PC-3 (cell line): ENCODE measurements around the gene TAF3. TPM values are rescaled to one million over a fixed set of nuclear protein-coding genes. Genes with fewer than 3 reads are reported as not detected.

Source experiments
- ATAC-seq: fragments of 200-7000 bp; cut with Tn5 transposase; 2 replicates; pipeline ENCODE4 v1.9.1; 2020; ENCODE audit warnings: mild to moderate bottlenecking, moderate library complexity
- BruUV-seq: library from RNA; stranded (reverse); fragments of 400-500 nt; replicated peaks from 2 replicates; lab custom pipeline; 2021; lab: Mats Ljungman, UMichigan
- CTCF ChIA-PET: fragments of 300-600 bp; sonication (Branson Sonifier 250); formaldehyde crosslinking; loops from one replicate; lab custom pipeline; 2022; ENCODE audit warnings: antibody characterized with exemption; lab: Charles Lee
- POLR2A ChIA-PET: fragments of 300-600 bp; sonication (Branson Sonifier 250); formaldehyde crosslinking; loops from one replicate; lab custom pipeline; 2022; ENCODE audit warnings: antibody characterized with exemption; ENCODE audit not compliant: unreplicated experiment; lab: Charles Lee
- DNase-seq: peaks from one replicate; pipeline ENCODE4 v3.0.0-alpha.2; 2015
- H2AFZ ChIP-seq: fragments of 300-600 bp; sonication (generic); 2 replicates; pipeline ENCODE4 v1.6.0; 2016; ENCODE audit warnings: antibody characterized with exemption, low read length
- H3F3A ChIP-seq: fragments of 300-600 bp; sonication (generic); one replicate; pipeline ENCODE4 v1.6.0; 2017; ENCODE audit warnings: antibody characterized with exemption, low read length, control low read depth, mild to moderate bottlenecking; ENCODE audit not compliant: unreplicated experiment
- H3K27ac ChIP-seq: fragments of 300-600 bp; sonication (generic); 2 replicates; pipeline ENCODE4 v1.5.1; 2016; ENCODE audit warnings: mild to moderate bottlenecking, low read length
- H3K27me3 ChIP-seq: fragments of 300-600 bp; sonication (generic); 2 replicates; pipeline ENCODE4 v1.6.1; 2016; ENCODE audit warnings: low read length, mixed read lengths
- H3K36me3 ChIP-seq: fragments of 300-600 bp; sonication (generic); 2 replicates; pipeline ENCODE4 v1.6.1; 2016; ENCODE audit warnings: low read depth, mixed run types, low read length, mixed read lengths
- H3K4me1 ChIP-seq: fragments of 300-600 bp; sonication (generic); 2 replicates; pipeline ENCODE4 v1.5.1; 2016; ENCODE audit warnings: low read length; ENCODE audit not compliant: insufficient read depth
- H3K4me2 ChIP-seq: fragments of 300-600 bp; sonication (generic); 2 replicates; pipeline ENCODE4 v1.6.0; 2016; ENCODE audit warnings: low read length
- H3K4me3 ChIP-seq: fragments of 300-600 bp; sonication (generic); 2 replicates; pipeline ENCODE4 v1.5.1; 2016; ENCODE audit warnings: mild to moderate bottlenecking, low read length, mixed read lengths
- H3K79me2 ChIP-seq: fragments of 300-600 bp; sonication (generic); 2 replicates; pipeline ENCODE4 v1.6.1; 2017; ENCODE audit warnings: low read length, mixed read lengths
- H3K9ac ChIP-seq: fragments of 300-600 bp; sonication (generic); 2 replicates; pipeline ENCODE4 v1.6.0; 2016; ENCODE audit warnings: mild to moderate bottlenecking, low read length
- H3K9me2 ChIP-seq: fragments of 300-600 bp; sonication (generic); replicated peaks from 2 replicates; pipeline ENCODE4 v1.6.1; 2016; ENCODE audit warnings: mixed run types, low read length, mixed read lengths
- H3K9me3 ChIP-seq: fragments of 300-600 bp; sonication (generic); 2 replicates; pipeline ENCODE4 v1.6.1; 2016; ENCODE audit warnings: low read length, mixed read lengths
- H4K20me1 ChIP-seq: fragments of 300-600 bp; sonication (generic); 2 replicates; pipeline ENCODE4 v1.6.1; 2016; ENCODE audit warnings: low read length, mixed read lengths
- CTCF ChIP-seq: fragments of 300-600 bp; sonication (generic); conservative IDR thresholded peaks from 2 replicates; pipeline ENCODE4 v1.5.1; 2017; ENCODE audit warnings: antibody characterized with exemption, low read depth, mild to moderate bottlenecking, low read length
- EZH2 ChIP-seq: fragments of 300-600 bp; sonication (generic); IDR thresholded peaks from one replicate; pipeline ENCODE4 v1.6.1; 2017; ENCODE audit warnings: antibody characterized with exemption, mild to moderate bottlenecking, low read length; ENCODE audit not compliant: unreplicated experiment
- EZH2phosphoT487 ChIP-seq: fragments of 300-600 bp; sonication (generic); IDR thresholded peaks from 2 replicates; pipeline ENCODE4 v1.6.1; 2018; ENCODE audit warnings: mild to moderate bottlenecking, antibody characterized with exemption, low read length, borderline replicate concordance
- intact Hi-C: fragments of 100-400 bp; cut with micrococcal nuclease; formaldehyde crosslinking; loops from 2 replicates; pipeline ENCODE4 v1.9.0; 2023
- total RNA-seq: library from RNA; depleted of rRNA; stranded (reverse); fragments of >200 nt; gene quantifications from 2 replicates; pipeline ENCODE4 v1.2.3, GENCODE V29; 2014

TAF3 gene
- total RNA-seq, 1 experiment from 2014 or later: 2.0 TPM

DNA sequence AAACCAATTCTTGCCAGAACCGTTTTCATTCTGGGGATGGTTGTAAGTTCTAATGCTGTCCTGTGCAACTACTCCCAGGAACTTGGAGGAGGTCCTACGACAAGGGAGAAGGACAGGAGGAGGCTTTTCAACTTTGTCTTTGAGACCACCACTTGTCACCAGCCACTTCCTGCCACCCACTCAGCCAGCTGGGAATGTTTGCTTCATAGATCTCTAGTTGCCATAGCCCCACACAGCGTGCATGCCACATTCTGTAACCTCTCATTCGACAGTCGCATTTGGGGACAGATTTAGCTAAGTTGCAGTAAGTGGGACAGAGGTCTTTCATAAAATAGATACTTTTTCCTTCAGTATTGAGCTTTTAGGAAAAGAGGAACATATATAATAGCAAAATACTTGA, 78.0 kb downstream of the TAF3 start:
- no peaks in the 10 kb centered on the region for H3K9me3 ChIP-seq
- ChIA-PET CTCF (no interaction called here), POLR2A (no interaction called here)
- no peak overlapping the region for H3K4me3 ChIP-seq
- no peaks in the 10 kb centered on the region for H3K79me2 ChIP-seq
- no peak overlapping the region for H3K9ac ChIP-seq
- H3K4me2 ChIP-seq: no peak overlapping the region
- no peaks in the 10 kb centered on the region for H4K20me1 ChIP-seq
- TF ChIP-seq EZH2phosphoT487 (no peak), CTCF (no peak), EZH2 (no peak)
- H3K27me3 ChIP-seq: no peaks in the 10 kb centered on the region
- no peak for ATAC-seq
- no peaks in the 10 kb centered on the region for H3K36me3 ChIP-seq
- no peak overlapping the region for H2AFZ ChIP-seq
- intact Hi-C loops: no loop called here
- H3F3A ChIP-seq: no peaks in the 10 kb centered on the region
- H3K27ac ChIP-seq: no peak overlapping the region
- no TSS peak for BruUV-seq
- no peaks in the 10 kb centered on the region for H3K4me1 ChIP-seq
- H3K9me2 ChIP-seq: no peaks in the 10 kb centered on the region
- no peak for DNase-seq

GRCh38 chr10:7901256-7901655, 83.0 kb downstream of the TAF3 start:
- Histone ChIP-seq H3K4me3 (no peak overlapping the region), H3K4me1 (no peaks in the 10 kb centered on the region), H3K27ac (no peak overlapping the region), H3F3A (no peaks in the 10 kb centered on the region), H3K4me2 (no peak overlapping the region), H3K27me3 (no peaks in the 10 kb centered on the region), H3K36me3 (no peaks in the 10 kb centered on the region), H3K79me2 (no peaks in the 10 kb centered on the region), H4K20me1 (no peaks in the 10 kb centered on the region), H2AFZ (no peak overlapping the region), H3K9me3 (no peaks in the 10 kb centered on the region), H3K9me2 (no peaks in the 10 kb centered on the region), H3K9ac (no peak overlapping the region)
- DNase-seq (no peak), ATAC-seq (no peak)
- ChIA-PET POLR2A (no interaction called here), CTCF (no interaction called here)
- TF ChIP-seq EZH2phosphoT487: no peak
- no peak for TF ChIP-seq EZH2
- TF ChIP-seq CTCF: no peak
- intact Hi-C loops: no loop called here
- BruUV-seq: no TSS peak

- TF ChIP-seq EZH2phosphoT487 (no peak), EZH2 (no peak)
- intact Hi-C loops: no loop called here
- Histone ChIP-seq H3K36me3 (no peaks in the 10 kb centered on the region), H3F3A (no peaks in the 10 kb centered on the region), H4K20me1 (no peaks in the 10 kb centered on the region), H3K9me3 (no peaks in the 10 kb centered on the region), H3K79me2 (no peaks in the 10 kb centered on the region), H3K9ac (no peak overlapping the region), H3K4me1 (no peaks in the 10 kb centered on the region), H3K4me2 (no peak overlapping the region), H2AFZ (no peak overlapping the region), H3K27ac (no peak overlapping the region), H3K9me2 (no peaks in the 10 kb centered on the region), H3K4me3 (no peak overlapping the region), H3K27me3 (no peaks in the 10 kb centered on the region)
- ATAC-seq: no peak
- CTCF ChIA-PET: no interaction called here
- no peak for DNase-seq
- POLR2A ChIA-PET: no interaction called here
- BruUV-seq: no TSS peak
Observed at GRCh38 chr10:7902413-7902812, 84.1 kb downstream of the TAF3 start.
